ENCODE data around the gene RAD18.

DNA sequence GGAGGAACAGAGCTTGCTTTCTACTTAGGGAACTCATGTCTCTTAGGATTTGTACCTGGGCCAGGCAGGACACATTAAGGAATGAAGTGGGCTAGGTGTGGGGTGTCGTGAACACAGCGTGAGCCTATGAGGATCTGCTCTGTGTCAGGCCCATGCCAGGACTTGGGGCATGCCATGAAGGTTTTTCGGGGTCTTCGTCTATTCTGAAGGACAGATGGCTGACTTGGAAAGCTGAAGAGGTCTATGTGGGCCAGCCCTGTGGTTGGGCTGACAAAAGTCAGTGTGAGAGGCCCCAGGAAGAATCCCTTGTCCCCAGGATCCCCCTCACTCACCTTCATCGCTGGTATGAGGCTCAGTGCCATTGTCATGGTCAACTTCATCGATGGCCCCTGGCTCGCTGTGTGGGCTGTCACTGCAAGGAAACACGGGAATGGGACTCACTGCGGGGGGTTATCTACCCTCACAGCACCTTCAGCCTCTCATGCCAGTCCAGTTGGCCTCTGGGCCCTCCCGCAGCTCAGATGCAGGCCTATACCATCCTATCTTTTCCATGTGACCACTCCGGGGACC is 46.8 kb upstream of the RAD18 start:
- TF ChIP-seq EP300 (IDR thresholded peaks at IDR 0.05; ENCODE audit: low read length) (no peak), BACH1 (tag; IDR thresholded peaks at IDR 0.05) (no peak), ZNF175 (CRISPR knock-in tag; IDR thresholded peaks at IDR 0.05; ENCODE audit: low read depth) (no peak), SPI1 (IDR thresholded peaks at IDR 0.05; ENCODE audit: borderline replicate concordance, low read depth, low read length) (no peak), SMC3 (conservative IDR thresholded peaks at IDR 0.05; ENCODE audit: insufficient read depth, low read depth, low read length) (no peak), FOS (IDR thresholded peaks at IDR 0.05; ENCODE audit: extremely low read depth, insufficient read length) (no peak)
- TF ChIP-seq, protein P1, sequence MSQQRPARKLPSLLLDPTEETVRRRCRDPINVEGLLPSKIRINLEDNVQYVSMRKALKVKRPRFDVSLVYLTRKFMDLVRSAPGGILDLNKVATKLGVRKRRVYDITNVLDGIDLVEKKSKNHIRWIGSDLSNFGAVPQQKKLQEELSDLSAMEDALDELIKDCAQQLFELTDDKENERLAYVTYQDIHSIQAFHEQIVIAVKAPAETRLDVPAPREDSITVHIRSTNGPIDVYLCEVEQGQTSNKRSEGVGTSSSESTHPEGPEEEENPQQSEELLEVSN (IDR thresholded peaks at IDR 0.05; ENCODE audit: borderline replicate concordance in 1 of 2, extremely low read depth in 1 of 2, insufficient read depth in 1 of 2, insufficient read length in 1 of 2, low read depth in 1 of 2, low read length in 1 of 2, poor library complexity in 1 of 2, severe bottlenecking in 1 of 2): no peak
